HG03457 (cell line): ENCODE results near the gene DOCK3.
"Not testable (repeated sequence)": the region's sequence is repeated elsewhere in the genome, so short reads cannot be mapped to it uniquely, and the experiment has no call there.

Experiments
- ATAC-seq: cut with Tn5 transposase; IDR thresholded peaks from one replicate; pipeline ENCODE4 v1.9.1; 2021; ENCODE audit warnings: moderate number of reproducible peaks; ENCODE audit not compliant: unreplicated experiment

The DOCK3 gene

GRCh38 chr3:51282931-51283330 is 608.2 kb downstream of the DOCK3 start:
- no peak for ATAC-seq

DNA sequence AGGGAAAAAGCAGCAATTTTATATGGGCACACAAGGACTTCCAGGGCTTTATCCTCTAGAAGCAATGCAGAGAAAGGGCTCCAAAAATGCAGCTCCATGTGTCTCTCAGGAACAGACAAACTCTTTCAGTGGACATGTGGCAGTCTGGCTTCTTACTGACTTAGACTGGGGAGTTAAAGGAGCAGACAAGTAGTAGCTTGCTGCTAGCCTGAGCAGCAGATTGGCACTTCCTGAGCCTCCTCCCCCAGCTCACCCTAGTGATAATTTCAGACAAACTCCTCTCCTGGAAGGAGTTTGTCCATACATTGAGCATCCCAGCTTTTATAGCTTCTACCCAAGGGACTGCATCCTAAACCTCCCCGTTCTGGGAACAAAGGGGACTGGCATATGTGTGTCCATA is 608.7 kb downstream of the DOCK3 start:
- no peak for ATAC-seq

GRCh38 chr3:51295625-51296024 is 620.9 kb downstream of the DOCK3 start:
- peak; percentile 59 for ATAC-seq

DNA sequence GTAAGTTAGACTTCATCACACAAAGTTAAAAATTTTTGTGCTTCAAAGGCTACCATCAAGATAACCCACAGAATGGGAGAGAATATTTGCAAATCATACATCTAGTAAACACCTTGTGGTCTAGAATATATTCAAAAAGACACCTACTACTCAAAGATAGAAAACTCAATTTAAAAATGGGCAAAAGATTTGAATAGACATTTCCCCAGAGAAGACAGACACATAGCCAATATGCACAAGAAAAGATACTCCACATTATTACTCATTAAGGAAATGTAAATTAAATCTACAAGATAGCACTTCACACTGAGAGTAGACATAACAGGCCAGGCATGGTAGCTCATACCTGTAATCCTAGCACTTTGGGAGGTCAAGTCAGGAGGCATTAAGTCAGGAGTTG is 622.6 kb downstream of the DOCK3 start:
- no peak for ATAC-seq

- no peak for ATAC-seq
Observed at GRCh38 chr3:51304230-51304629, 629.5 kb downstream of the DOCK3 start.

DNA sequence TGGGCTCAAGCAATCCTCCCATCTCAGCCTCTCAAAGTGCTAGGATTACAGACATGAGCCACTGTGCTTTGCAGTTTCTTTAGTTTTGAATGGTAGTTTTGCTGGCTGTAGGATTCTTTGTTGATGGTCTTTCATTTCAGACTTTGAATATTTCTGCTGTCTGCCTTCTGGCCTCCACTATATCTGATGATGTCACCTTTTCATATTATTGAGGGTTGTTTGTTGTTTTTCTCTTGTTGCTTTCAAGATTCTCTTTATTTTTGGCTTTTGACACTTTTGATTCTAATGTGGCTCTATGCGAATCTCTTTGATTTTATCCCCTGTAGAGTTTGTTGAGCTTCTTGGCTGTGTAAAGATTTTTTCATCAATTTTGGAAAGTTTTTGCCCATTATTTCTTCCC is 631.4 kb downstream of the DOCK3 start:
- ATAC-seq = no peak

DNA sequence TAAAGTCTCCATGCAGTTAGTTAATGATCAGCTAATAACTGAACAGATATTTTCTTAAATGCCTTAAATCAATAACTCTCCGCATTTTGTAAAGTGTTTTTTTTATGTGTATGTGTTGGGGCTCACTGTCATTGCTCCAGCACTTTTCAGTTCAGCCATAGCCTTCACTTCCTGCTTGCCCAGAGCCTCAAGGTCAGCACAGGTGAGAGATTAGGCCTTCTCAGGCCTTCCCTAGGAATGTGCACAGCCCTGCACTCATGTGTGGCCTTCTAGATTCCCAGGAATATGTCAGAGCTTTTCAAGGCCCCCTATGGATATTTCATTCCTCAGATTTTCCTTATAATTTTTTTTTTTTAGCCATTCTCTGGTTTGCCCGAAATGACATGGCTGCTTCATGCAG is 632.7 kb downstream of the DOCK3 start:
- no peak for ATAC-seq

- not testable (repeated sequence) for ATAC-seq
Observed at GRCh38 chr3:51307945-51308607, 633.3 kb downstream of the DOCK3 start.

DNA sequence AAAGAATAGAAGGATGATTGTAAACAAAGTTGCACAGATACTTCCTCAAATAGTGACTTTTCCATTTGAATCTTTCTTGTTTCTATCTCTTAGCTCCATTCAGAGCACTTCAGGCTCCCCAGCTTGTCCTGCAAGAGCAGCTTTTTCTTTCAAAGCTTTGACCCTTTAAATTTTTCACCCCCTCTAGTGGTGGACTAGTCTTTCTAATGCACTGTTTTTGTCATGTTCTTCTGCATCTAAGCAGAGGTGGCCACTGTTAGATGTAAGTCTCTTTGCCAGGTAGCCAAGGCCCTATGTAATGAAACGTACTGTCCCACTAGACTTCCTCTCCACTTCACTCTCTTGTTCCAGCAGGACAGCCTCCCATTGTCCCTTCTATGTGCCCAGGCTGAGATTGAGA is 636.3 kb downstream of the DOCK3 start:
- ATAC-seq = no peak

DNA sequence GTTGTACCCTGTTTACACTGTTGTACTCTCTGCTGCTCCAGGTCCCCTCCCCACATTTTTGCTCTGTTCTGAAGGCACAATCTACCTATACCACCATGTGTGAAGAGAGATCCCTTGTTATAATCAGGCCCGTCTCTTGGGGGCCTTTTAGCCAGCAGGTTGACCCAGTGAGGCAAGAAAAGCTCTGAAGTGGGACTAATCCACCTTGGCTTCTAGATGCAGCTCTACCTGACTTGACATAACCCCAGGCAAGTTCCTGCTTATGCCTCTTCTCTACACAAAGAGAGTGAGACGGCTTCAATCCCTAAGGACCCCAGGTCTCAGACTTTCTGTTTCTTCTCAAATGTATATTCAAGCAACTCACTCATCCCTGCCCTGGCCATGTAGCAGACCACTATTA is 653.5 kb downstream of the DOCK3 start:
- ATAC-seq = no peak

GRCh38 chr3:51330046-51330445 is 655.3 kb downstream of the DOCK3 start:
- ATAC-seq = no peak

DNA sequence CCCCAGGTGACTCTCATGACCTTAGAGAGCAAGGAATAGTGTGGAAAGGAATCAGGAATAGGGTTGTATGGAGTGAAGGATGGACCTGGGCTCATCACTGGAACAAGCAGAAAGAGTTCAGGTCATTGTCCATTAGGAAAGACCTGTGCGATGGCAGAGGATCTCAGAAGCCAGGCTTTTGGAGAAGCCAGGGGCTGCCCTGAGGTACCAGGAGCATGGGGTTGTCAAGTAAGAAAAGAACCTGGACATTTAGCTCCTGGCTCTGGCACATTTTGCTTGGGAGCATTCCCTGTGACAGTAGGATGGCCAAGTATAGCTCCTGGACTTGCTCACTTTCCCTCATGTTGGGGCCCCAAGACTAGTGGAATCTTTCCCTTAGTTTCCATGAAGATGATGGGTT is 657.4 kb downstream of the DOCK3 start:
- no peak for ATAC-seq

DNA sequence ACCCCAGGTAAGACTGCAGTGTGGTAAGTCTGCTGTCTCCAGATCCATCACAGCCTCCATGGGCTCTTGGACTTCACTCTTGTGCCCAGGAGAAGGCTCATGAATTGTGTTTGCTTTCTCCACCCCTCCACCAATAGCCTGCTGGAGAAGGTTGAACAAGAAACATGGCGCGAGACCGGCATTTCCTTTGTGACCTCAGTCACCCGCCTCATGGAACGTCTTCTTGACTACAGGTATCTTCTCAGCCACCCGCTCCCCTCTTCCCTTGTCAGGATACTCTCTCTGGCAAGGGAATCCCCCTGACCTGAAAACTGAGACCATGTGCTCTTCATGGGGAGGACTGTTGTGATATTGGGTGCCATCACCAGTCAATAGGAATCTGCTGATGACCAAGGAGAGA is 658.3 kb downstream of the DOCK3 start:
- no peak for ATAC-seq

DNA sequence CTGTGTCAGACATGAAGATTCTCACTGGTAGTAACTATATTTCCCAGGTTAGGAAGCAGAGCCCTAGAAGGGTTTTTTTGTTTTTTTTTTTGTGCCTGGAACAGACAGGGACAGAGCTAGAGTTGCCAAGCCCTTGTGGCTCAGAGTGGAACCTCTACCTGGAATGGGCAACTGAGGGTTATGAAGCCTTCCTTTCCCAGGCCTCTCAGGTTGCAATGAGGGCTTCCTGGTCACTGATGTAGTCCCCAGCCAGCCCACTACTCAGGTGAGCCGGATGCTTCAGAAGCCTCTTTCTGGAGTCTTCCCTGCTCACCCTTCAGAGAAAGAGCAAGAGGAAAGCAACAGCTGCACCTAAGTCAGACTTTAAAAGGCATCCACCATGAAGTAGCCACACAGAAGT is 661.5 kb downstream of the DOCK3 start:
- no peak for ATAC-seq

- ATAC-seq = no peak
Observed at GRCh38 chr3:51337666-51338065, 662.9 kb downstream of the DOCK3 start.

DNA sequence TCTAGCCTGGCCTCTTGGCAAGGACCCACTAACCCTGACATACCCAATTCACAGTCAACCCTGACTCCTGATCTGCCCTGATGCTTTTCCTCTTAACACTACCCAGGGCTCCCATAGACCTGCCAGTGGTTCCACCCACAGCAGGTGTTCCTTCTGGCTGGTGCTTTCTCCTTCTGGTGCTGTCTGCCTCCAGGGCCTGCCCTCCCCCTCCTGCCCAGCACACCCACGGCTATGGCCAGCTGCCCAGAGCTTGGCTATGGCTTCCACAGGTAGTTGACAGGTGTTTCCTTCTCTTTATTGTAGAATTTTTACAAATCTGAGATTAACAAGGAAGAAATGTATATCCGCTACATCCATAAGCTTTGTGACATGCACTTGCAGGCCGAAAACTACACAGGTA is 663.9 kb downstream of the DOCK3 start:
- no peak for ATAC-seq

DNA sequence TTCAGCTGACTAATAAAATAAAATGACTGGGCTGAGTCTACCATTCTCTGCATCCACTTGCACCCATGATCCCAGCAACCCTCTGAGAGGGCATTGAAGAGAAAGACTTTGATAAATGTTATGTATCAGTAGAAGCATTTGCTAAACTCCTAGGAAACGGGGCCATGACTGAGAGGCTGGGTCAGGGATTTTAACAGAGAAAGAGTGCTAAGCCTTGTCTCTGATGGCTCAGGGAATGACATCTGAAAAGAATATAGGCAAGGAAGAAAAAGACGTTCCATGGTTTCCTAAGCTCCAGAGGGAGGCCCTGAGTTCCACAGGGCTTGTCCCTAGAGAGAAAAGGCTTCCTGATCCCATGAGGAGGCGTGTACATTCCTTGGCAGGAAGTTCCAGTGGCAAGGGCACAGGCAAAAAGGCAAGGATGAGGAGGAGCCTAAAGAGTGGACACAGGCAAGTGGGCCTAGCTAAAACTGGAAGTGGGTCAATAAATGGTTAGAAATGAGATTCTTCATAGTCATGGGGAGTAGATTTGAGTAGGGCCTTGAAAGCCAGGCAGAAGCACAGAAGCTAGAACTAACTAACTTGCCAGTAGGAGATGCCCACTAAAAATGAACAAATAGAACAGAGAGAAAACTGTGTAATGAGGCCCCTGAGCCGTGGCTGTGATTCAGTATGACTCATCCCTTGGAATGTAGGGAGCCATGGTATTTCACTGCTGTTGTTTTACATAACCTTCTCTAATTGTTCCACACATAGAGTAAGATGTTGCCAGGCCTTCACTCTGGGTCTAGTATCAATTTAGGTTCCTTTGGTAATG is 665.5 kb downstream of the DOCK3 start:
- no peak for ATAC-seq

- ATAC-seq = no peak
Observed at GRCh38 chr3:51340989-51341636, 666.4 kb downstream of the DOCK3 start.

- ATAC-seq = no peak
Observed at GRCh38 chr3:51343918-51344687, 669.4 kb downstream of the DOCK3 start.

DNA sequence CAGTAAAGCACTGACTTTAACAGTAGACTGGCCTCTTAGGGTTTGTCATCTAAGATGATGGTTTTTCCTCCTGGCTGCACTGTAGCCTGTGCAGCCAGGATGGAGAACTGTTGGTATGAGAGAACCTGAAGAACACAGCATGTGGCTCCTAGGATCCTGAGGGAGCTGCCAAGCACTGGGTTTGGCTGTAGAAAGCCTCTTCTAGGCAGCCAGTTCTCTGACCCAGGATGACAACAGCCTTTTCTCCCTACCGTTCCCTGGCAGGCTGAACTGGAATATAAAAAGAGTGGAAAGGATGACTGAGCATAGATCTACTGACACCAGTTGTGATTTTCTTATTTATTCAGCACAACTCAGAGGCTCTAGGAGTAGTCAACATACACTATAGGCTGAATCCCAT is 676.0 kb downstream of the DOCK3 start:
- ATAC-seq = no peak

DNA sequence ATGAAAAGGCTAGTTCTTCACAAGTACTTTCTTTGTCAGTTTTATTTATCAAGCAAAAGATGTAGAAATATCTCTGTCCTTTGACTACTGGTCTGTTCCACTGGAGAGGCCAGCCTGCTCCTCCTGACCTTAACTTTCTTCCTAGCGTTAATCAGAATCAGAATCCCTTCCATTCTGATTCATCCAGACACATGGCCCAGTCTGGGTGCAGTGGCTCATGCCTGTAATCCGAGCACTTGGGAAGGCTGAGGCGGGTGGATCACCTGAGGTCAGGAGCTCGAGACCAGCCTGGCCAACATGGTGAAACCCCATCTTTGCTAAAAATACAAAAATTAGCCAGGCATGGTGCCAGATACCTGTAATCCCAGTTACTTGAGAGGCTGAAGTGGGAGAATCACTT is 678.4 kb downstream of the DOCK3 start:
- no peak for ATAC-seq
